Esophagus mucosa (tissue), 1 donor: ENCODE results near the gene TNNI3K. TPM values are rescaled to one million over a fixed set of nuclear protein-coding genes. Genes with fewer than 3 reads are reported as not detected.
"Not testable (repeated sequence)": the region's sequence is repeated elsewhere in the genome, so short reads cannot be mapped to it uniquely, and the experiment has no call there.

Source experiments
- ATAC-seq: fragments of 200-7000 bp; cut with Tn5 transposase; one replicate; pipeline ENCODE4 v1.9.1; 2020
- total RNA-seq: library from RNA; stranded (reverse); gene quantifications from one replicate; pipeline ENCODE4 v1.2.4, GENCODE V29; 2023
- donor health status: DM: yes; HTN: yes; CAD: no.

Gene TNNI3K, protein sequence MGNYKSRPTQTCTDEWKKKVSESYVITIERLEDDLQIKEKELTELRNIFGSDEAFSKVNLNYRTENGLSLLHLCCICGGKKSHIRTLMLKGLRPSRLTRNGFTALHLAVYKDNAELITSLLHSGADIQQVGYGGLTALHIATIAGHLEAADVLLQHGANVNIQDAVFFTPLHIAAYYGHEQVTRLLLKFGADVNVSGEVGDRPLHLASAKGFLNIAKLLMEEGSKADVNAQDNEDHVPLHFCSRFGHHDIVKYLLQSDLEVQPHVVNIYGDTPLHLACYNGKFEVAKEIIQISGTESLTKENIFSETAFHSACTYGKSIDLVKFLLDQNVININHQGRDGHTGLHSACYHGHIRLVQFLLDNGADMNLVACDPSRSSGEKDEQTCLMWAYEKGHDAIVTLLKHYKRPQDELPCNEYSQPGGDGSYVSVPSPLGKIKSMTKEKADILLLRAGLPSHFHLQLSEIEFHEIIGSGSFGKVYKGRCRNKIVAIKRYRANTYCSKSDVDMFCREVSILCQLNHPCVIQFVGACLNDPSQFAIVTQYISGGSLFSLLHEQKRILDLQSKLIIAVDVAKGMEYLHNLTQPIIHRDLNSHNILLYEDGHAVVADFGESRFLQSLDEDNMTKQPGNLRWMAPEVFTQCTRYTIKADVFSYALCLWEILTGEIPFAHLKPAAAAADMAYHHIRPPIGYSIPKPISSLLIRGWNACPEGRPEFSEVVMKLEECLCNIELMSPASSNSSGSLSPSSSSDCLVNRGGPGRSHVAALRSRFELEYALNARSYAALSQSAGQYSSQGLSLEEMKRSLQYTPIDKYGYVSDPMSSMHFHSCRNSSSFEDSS
- total RNA-seq, result not detected

DNA sequence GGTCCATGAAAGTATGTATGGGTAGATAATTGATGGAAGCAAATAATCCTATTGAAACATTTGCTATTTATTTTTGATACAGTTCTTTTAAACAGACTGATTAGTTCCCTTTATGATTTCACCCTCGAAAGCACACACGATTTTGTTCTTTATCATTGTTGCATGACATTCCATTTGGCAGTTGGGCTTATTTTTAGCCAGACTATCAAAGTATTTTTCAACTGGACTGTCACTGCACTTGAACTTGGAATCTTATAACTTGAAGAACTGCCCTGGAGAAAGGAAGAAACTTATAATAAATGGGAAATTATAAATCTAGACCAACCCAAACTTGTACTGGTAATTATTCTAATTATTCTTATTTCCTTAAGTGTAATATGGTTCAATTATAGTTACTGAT is at the start of gene TNNI3K:
TNNI3K (plus strand) TSS at position 235 of the 400 bp plus-strand sequence; CDS start at position 300, 65 bp downstream.
- ATAC-seq, result no peak

DNA sequence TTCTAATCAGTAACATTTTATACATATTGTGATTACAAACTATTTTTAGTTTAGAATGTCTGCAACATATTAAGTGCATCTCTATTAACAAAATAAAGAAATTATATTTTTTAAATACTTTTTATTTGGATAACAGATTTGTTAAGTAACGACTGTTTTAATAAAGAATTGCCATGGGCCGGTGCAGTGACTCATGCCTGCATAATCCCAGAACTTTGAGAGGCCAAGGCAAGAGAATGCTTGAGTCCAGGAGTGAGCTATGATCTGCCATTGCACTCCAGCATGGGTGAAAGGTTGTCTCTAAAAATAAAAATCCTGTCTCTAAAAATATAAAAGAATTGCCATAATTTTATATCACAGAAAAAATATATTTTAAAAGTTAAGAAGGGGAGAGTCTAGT is 41.3 kb upstream of the TNNI3K start:
- no peak for ATAC-seq

DNA sequence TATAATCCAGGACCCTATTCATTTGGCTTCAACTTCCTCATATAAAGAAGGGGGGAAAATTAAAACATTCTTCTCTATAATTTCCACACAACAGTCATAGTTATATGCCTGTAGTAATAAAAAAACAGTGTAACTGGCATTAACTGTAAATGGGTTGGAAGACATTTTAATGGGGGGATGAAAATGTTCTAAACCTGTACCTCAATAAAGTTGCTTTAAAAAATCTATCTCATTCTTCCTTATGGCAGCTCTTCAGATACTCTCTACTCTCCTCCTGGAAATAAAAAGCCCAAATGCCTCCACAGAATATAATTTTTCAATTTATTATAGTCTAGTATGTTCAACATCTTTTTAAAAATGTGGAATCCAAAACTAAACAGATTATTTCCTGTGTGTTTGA is 39.8 kb upstream of the TNNI3K start:
- ATAC-seq, result no peak

DNA sequence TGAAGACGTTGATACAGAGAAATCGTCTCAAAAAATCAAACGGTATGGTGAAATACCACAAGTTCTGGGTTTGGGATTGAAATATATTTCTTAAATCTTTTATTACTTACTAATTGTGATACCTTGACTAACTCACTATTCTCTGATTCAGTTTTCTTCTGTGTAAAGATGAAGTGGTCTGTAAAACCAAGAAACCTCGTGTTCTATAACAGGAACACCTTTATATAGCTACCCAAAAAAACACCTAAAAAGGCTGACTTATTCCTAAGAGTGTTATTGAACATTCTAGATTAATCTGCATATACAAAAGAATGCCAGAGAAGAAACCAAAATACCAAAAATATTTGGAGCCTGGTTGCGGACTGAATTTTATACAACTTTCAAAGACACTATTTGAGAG is 37.9 kb upstream of the TNNI3K start:
- no peak for ATAC-seq

DNA sequence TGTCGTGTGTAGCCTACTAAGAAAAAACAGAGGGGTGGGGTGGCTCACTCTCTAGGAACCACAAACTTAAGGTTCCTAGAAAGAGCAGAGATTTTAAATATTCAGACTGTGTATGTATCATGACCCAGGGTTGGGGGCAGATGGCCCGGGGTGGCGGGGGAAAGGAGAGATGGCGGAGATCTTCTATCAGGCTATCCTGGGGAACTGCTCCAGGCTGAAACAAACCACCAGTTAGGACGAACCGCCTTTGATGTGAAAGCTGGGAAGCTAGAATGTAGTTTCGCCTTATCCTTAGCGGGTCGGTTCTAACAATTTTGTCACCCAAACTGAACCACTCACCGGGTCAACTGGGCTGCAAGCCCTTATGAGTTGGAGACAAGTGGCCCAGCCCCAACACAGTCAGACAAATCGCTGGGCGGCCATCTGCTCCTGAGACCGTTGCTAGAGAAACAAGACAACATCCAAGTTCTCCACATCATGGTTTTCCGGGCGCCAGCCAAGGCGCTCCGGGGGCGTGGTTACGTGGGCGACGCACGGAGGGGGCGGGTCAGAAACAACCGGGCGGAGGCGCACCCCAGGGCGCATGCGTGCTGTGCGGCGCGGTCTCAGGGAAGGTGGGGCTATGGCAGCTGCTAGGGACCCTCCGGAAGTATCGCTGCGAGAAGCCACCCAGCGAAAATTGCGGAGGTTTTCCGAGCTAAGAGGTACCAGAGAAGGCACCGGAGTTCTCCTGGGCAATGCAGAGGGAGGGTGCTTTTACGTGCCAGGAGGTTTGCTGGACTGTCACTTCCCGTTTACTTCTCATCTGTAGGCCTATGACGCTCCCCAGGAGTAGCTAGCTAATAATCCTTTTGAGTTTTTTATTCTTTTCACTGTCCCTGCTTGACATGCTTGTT is 37.3 kb upstream of the TNNI3K start, which contains the start of the genes FPGT and LRRIQ3:
FPGT (plus strand) TSS at position 586 of the 896 bp plus-strand sequence; CDS start at position 623, 37 bp downstream.
LRRIQ3 (minus strand) TSS at position 520 of the 896 bp plus-strand sequence. CDS start 14,492 bp downstream, outside the sequence.
- peak; percentile 100 for ATAC-seq

DNA sequence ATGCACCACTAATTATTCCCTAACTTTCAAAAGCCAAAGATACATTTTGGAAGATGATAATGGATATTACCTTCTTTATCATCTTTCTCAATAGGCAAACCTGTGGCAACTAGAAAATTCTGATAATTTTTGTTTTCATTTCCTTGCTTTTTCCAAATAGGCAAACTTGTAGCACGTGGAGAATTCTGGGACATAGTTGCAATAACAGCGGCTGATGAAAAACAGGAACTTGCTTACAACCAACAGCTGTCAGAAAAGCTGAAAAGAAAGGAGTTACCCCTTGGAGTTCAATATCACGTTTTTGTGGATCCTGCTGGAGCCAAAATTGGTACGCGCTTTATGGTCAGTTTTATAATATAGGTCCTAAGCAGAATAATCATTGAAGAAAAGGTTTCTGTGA is 35.7 kb upstream of the TNNI3K start:
- no peak for ATAC-seq

DNA sequence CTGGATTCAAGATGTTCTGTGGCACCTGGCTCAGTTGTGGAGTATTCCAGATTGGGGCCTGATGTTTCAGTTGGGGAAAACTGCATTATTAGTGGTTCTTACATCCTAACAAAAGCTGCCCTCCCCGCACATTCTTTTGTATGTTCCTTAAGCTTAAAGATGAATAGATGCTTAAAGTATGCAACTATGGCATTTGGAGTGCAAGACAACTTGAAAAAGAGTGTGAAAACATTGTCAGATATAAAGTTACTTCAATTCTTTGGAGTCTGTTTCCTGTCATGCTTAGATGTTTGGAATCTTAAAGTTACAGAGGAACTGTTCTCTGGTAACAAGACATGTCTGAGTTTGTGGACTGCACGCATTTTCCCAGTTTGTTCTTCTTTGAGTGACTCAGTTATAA is 29.9 kb upstream of the TNNI3K start:
- ATAC-seq, result no peak

DNA sequence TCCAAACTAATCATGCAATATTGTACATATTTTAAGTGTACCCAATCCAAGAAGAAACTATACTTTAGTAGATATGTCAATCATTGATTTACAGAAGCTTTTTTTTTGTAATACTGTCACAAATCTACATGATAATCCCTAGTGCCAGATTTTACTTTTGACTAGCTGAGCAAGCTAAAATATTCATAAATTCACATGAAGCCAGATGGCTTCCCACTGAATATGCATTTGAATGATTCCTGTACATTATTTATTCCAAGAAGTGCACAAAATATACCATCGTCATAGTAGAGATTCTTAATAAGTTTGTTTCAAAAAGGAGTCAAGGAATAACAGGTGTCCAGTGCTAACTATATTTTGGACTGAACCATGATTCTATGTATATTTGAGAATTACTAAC is 20.0 kb upstream of the TNNI3K start:
- ATAC-seq, result no peak

DNA sequence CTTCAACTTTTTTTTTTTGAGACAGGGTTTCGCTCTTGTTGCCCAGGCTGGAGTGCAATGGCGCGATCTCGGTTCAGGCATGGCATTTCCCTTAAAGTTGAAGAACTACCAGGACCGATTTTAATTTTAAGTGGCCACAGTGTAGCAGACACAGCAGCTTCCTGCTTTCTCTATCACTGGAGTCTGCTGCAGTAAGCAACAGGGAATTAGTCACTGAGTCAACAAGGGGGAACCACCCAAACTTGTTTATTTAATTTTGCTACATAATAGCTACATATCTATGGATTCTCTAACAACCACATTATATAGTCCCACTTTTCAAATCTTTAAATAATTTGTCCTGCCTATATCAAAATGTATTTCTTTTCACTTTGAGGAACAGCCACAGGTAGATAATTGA is 12.5 kb upstream of the TNNI3K start:
- no peak for ATAC-seq

DNA sequence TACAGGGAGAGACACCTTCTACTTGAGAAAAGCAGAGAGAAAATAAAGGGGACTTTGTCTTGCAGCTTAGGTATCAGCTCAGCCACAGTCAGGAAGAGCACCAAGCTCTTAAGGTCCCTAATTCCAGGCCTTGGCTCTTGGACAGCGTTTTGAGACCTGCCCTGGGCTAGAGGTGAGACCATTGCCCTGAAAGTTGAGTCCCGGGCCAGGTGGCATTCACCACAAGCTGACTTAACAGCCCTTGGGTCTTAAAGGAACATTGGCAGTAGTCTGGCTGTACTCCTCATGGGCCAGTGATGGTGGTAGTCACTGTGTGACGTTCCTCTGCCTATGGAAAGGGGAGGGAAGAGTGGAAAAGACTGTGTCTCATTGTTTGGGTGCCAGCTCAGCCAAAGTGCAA is 11.7 kb upstream of the TNNI3K start:
- ATAC-seq, result no peak

DNA sequence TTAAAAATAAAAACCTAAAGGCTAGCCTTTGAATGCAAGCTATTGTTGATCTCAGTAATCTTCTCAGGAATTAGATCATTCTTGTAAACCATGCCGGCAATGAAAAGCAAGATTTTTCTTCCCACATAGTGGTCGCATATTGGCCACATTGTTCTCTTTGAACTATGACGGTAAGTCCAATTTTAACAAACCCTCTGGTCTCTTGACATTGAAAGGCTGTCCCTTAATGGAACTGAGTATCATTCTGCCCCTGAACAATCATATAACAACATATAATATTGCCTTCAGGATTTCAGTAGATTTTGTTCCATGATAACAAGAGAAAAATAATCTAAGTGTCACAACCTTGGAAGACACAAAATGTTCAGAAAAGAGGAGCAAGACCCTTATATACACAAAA is 1.3 kb downstream of the TNNI3K start:
- ATAC-seq, result no peak

DNA sequence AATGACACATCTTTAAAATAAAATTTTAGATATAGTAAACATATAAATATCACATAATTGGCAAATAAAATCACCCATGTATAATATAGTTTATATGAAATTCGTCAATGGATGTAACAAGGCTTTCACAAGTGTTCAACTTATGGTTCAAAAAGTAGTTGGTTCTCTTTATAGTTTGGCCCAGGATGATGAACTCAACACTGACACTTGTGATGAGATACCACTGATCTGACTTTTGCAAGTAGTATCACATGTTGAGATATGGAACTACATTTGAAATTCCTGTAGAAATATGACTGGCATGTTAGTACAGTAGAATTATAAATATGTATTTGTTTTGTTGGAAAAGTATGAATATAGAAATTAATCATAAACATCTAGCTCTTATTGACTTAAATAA is 1.8 kb downstream of the TNNI3K start:
- ATAC-seq, result no peak

DNA sequence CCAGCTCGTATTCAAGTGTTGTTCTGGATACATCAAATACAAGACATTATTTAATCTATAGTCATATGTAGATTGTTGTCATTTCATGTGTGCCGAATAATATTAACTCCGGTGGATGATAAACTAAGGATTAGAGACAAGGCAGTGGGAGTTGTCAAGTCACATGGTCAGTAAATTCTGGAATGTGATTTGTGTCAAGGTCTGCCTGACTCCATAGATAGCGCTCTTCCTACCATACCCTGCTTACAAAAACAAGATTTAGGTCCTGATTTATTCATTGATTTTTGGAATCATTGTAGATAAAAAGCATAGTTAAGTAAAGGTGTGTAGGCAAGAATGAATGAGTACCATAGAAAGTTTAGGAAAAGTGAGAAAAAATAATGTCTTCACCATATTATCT is 2.6 kb downstream of the TNNI3K start:
- no peak for ATAC-seq

DNA sequence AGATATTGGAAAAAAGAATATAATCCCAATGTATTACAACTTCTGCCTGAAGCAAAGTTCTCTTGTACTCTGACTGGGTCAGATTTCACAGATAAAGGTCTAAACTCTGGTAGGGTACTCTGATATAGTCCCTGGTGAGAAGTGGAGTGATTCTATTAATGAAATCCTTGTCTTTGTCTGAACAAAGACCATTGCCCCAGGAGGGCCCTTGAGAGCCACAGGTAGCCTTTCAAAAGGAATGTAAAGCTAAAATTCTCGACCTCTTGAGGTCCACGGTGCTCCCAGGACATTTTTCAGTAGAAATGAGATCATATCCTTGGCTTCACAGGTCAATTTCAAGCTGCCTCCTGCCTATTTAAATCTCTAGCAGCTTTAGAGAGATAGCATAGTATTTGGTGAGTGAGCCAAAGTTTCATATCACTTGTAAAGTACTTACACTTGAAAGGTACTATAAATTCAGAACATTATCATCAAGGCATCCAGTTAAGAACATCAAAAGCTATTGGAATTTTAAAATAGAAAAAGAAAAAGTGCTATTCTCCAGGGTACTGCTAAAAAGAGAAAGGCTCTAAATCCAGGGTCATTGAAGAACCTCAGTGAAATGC is 10.1 kb downstream of the TNNI3K start:
- no peak for ATAC-seq

DNA sequence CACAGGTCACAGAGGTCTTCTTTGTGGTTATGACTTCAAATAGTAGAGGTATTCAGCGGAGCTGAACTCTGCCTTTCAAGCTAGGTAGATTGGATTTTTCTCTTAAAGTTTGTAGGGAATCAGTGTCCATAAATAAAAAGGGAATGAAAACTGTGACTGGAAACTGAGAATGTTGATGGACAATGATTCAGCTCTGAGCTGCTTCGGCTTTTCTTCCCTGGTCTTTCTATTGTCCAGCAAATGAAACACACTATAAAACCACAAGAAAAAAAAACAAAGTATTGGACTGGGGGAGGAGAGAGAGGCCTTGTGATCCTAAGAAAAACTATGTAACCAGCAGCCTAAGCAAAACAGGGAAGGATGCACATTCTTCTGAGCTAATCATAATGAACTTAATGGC is 11.1 kb downstream of the TNNI3K start:
- ATAC-seq, result no peak

DNA sequence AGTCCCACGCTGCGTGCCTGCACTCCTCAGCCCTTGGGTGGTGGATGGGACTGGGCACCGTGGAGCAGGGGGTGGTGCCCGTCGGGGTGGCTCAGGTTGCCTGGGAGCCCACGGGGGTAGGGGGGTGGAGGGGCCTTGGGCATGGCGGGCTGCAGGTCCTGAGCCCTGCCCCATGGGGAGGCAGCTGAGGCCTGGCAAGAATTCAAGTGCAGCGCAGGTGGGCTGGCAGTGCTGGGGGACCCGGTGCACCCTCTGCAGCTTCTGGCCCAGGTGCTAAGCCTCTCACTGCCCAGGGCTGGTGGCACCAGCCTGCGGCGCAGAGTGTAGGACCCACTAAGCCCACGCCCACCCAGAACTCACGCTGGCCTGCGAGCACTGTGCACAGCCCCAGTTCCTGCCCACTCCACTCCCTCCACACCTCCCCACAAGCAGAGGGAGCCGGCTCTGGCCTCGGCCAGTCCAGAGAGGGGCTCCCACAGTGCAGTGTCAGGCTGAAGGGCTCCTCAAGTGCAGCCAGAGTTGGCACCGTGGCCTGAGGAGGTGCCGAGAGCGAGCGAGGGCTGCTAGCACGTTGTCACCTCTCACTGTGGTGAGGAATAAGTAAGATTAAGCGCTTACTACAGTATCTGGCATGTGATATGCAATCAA is 12.8 kb downstream of the TNNI3K start:
- no peak for ATAC-seq

DNA sequence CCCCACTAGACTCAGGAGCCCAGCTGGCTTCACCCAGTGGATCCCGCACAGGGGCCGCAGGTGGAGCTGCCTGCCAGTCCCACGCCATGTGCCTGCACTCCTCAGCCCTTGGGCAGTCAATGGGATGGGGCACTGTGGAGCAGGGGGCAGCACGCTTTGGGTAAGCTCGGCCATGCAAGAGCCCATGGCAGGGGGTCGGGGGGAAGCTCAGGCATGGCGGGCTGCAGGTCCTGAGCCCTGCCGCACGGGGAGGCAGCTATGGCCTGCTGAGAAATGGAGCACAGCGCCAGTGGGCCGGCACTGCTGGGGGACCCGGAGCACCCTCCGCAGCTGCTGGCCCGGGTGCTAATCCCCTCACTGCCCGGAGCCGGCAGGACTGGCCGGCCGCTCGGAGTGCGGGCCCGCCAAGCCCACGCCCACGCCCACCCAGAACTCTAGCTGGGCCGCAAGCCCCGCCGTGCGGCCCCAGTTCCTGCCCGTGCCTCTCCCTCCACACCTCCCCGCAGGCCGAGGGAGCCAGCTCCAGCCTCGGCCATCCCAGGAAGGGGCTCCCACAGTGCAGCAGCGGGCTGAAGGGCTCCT is 18.1 kb downstream of the TNNI3K start:
- not testable (repeated sequence) for ATAC-seq

DNA sequence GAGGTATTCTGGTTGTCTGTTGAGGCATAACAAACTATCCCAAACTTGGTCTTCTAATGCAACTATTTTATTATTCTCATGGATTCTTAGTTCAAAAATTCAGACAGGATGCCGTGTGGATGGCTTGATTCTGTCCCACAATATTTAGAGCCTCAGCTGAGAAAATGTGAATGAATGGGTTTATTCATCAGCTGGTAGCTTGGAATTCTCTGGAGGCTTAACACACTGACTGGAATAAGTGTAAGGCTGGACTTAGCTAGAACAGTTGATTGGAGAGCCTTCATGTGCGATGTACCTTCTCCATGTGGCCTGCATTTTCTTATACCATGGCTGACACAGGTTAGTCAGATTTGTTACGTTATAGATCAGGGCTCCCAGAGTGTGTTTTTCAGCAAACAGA is 30.8 kb downstream of the TNNI3K start:
- no peak for ATAC-seq

DNA sequence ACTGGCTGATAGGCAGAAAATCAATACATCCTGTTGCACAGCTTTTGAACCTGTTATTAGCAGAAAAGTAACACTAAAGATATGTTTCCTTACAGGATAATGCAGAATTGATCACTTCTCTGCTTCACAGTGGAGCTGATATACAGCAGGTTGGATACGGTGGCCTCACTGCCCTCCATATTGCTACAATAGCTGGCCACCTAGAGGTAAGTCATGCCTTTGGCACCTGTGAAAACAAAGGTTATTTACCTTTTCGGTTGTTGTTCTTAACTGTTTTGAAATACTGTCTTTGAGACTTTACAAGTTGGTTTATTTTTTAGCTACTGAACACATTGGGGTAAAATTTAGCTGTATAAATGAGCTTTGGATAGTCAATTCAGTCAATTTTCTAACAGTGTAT is 36.3 kb downstream of the TNNI3K start:
- ATAC-seq, result no peak

DNA sequence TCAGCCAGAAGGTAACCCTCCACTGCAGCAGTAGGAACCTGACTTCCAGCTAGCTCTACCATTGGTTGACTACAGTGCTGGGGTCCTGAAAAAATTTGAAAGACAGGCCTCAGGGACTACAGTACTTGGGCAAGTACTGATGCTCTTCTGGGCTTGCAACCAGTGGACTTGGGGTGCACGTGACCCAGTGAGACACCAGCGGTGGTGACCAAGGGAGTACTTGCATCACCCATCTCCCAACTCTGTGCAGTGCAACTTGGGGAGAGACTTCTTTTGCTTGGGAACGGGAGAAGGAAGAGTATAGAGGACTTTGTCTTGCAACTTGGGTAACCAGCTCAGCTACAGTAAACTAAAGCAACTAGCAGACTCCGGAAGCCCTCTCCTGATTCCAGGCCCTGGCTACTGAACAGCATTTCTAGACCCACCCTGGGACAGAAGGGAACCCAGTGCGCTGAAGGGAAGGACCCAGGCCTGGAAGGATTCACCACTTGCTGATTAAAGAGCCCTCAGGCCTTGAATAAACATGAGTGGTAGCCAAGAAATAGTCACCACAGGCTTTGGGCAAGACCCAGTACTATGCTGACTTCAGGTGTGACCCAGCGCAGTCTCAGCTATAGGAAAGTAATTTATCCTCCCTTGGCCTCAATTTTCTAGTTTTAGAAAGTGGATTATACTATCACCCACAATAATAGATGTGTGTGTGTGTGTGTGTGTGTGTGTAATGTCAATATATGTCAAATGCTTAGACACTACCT is 45.6 kb downstream of the TNNI3K start:
- ATAC-seq, result no peak
